ENCODE data around the gene MAST2.

The MAST2 gene

DNA sequence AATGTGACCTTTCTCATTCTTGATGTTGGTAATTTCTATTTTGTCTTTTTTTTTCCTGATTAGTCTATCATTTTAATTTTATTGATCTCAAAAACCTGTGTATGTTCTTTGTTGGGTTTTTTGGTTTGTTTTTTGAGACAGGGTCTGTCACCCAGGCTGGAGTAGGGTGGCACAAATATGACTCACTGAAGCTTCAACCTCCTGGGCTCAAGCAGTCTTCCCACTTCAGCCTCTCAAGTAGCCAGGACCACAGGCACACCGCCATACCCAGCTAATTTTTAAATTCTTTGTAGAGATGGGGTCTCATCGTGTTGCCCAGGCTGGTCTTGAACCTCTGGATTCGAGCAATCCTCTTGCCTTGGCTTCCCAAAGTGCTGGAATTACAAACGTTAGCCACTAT lies 183.8 kb downstream of the MAST2 start:
- Histone ChIP-seq H3K4me3 (ENCODE audit: low read depth, low read length) (no peak overlapping the region), H4K91ac (ENCODE audit: low read depth, low read length) (no peak overlapping the region), H3K36me3 (ENCODE audit: control insufficient read depth in 1 of 2, insufficient read depth in 2 of 2, low read length in 2 of 2) (no peaks in the 10 kb centered on the region), H3K79me1 (ENCODE audit: low read length) (no peaks in the 10 kb centered on the region), H3K4ac (ENCODE audit: low read depth, low read length) (no peak overlapping the region), H3K18ac (ENCODE audit: low read length) (no peak overlapping the region), H3K9ac (ENCODE audit: low read length) (no peak overlapping the region), H3K4me2 (ENCODE audit: low read length) (no peak overlapping the region), H4K8ac (ENCODE audit: low read depth, low read length) (no peak overlapping the region), H2BK5ac (ENCODE audit: low read depth, low read length, poor library complexity) (no peak overlapping the region), H2BK120ac (ENCODE audit: insufficient read depth, low read length, poor library complexity) (no peak overlapping the region), H3K27ac (ENCODE audit: low read depth, low read length) (no peak overlapping the region), H4K12ac (ENCODE audit: low read depth, low read length) (no peak overlapping the region), H2AFZ (ENCODE audit: insufficient read depth, low read length, poor library complexity) (no peak overlapping the region), H3K4me1 (ENCODE audit: control insufficient read depth in 1 of 2, insufficient read depth in 2 of 2, low read length in 2 of 2) (no peaks in the 10 kb centered on the region), H3K79me2 (ENCODE audit: control insufficient read depth, insufficient read depth, low read length, poor library complexity) (no peaks in the 10 kb centered on the region), H3K9me3 (ENCODE audit: insufficient read depth, low read depth, low read length) (no peaks in the 10 kb centered on the region), H2AK5ac (ENCODE audit: low read length) (no peak overlapping the region), H2BK12ac (ENCODE audit: low read length) (no peak overlapping the region), H3K14ac (ENCODE audit: low read length) (no peak overlapping the region), H3K23ac (ENCODE audit: low read length) (no peak overlapping the region), H3K27me3 (ENCODE audit: insufficient read depth, low read length) (no peaks in the 10 kb centered on the region)
- no CpG with 5 or more reads among the region's 4 CpGs for WGBS (ENCODE audit: extremely low coverage, insufficient coverage, insufficient read length)
- no peak for DNase-seq

DNA sequence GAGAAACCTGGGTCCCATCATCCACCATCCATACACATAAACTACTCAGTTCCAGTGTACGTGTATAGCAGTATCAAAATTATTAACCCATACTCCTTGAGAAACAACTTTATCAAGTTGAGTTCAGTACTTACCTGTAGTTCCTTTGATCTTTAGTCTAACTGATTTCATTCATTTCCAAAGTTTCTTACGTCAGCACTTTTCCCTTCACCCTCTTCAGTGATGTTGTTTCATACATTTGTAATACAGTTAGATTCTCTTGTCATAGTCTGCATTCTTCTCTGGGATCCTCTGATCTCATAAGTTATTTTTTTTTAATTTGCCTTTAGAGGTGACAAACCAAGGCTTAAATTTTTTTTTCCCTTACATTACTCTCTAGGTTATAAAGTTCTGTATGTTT lies 185.8 kb downstream of the MAST2 start:
- Histone ChIP-seq H3K23ac (ENCODE audit: low read length) (no peak overlapping the region), H3K14ac (ENCODE audit: low read length) (no peak overlapping the region), H4K91ac (ENCODE audit: low read depth, low read length) (no peak overlapping the region), H2BK12ac (ENCODE audit: low read length) (no peak overlapping the region), H3K4me2 (ENCODE audit: low read length) (no peak overlapping the region), H3K4me3 (ENCODE audit: low read depth, low read length) (no peak overlapping the region), H2AFZ (ENCODE audit: insufficient read depth, low read length, poor library complexity) (no peak overlapping the region), H3K79me2 (ENCODE audit: control insufficient read depth, insufficient read depth, low read length, poor library complexity) (no peaks in the 10 kb centered on the region), H4K8ac (ENCODE audit: low read depth, low read length) (no peak overlapping the region), H3K36me3 (ENCODE audit: control insufficient read depth in 1 of 2, insufficient read depth in 2 of 2, low read length in 2 of 2) (no peaks in the 10 kb centered on the region), H3K9me3 (ENCODE audit: insufficient read depth, low read depth, low read length) (no peaks in the 10 kb centered on the region), H3K27me3 (ENCODE audit: insufficient read depth, low read length) (no peaks in the 10 kb centered on the region), H2AK5ac (ENCODE audit: low read length) (no peak overlapping the region), H2BK120ac (ENCODE audit: insufficient read depth, low read length, poor library complexity) (no peak overlapping the region), H3K79me1 (ENCODE audit: low read length) (no peaks in the 10 kb centered on the region), H2BK5ac (ENCODE audit: low read depth, low read length, poor library complexity) (no peak overlapping the region), H4K12ac (ENCODE audit: low read depth, low read length) (no peak overlapping the region), H3K4me1 (ENCODE audit: control insufficient read depth in 1 of 2, insufficient read depth in 2 of 2, low read length in 2 of 2) (no peaks in the 10 kb centered on the region), H3K9ac (ENCODE audit: low read length) (no peak overlapping the region), H3K27ac (ENCODE audit: low read depth, low read length) (no peak overlapping the region), H3K18ac (ENCODE audit: low read length) (no peak overlapping the region), H3K4ac (ENCODE audit: low read depth, low read length) (no peak overlapping the region)
- WGBS (ENCODE audit: extremely low coverage, insufficient coverage, insufficient read length): no CpG with 5 or more reads among the region's 2 CpGs
- no peak for DNase-seq

DNA sequence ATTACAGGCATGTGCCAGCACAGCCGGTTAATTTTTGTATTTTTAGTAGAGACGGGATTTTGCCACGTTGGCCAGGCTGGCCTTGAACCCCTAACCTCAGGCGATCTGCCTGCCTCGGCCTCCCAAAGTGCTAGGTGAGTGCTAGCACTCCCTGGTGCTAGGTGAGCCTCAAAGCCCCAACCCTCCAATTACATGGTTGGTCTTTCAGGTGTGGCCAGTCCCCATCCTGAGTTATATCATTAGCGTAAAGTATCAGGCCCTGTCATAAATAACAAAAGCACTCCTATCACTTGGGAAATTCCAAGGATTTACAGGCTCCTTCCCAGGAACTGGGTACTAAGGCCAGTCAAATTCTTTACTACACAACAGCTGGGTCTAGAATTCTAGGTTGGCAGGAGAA lies 191.0 kb downstream of the MAST2 start:
- H3K4ac ChIP-seq (ENCODE audit: low read depth, low read length): no peak overlapping the region
- H3K9me3 ChIP-seq (ENCODE audit: insufficient read depth, low read depth, low read length): no peaks in the 10 kb centered on the region
- no peak overlapping the region for H2BK12ac ChIP-seq (ENCODE audit: low read length)
- no peaks in the 10 kb centered on the region for H3K79me2 ChIP-seq (ENCODE audit: control insufficient read depth, insufficient read depth, low read length, poor library complexity)
- H3K79me1 ChIP-seq (ENCODE audit: low read length): no peaks in the 10 kb centered on the region
- no peak overlapping the region for H2BK120ac ChIP-seq (ENCODE audit: insufficient read depth, low read length, poor library complexity)
- no peak overlapping the region for H3K4me2 ChIP-seq (ENCODE audit: low read length)
- no CpG with 5 or more reads among the region's 6 CpGs for WGBS (ENCODE audit: extremely low coverage, insufficient coverage, insufficient read length)
- H3K4me3 ChIP-seq (ENCODE audit: low read depth, low read length): no peak overlapping the region
- no peak overlapping the region for H2AK5ac ChIP-seq (ENCODE audit: low read length)
- H3K4me1 ChIP-seq (ENCODE audit: control insufficient read depth in 1 of 2, insufficient read depth in 2 of 2, low read length in 2 of 2): no peaks in the 10 kb centered on the region
- DNase-seq: no peak
- no peak overlapping the region for H4K8ac ChIP-seq (ENCODE audit: low read depth, low read length)
- no peak overlapping the region for H4K12ac ChIP-seq (ENCODE audit: low read depth, low read length)
- H3K9ac ChIP-seq (ENCODE audit: low read length): no peak overlapping the region
- H3K27me3 ChIP-seq (ENCODE audit: insufficient read depth, low read length): no peaks in the 10 kb centered on the region
- no peak overlapping the region for H2BK5ac ChIP-seq (ENCODE audit: low read depth, low read length, poor library complexity)
- no peak overlapping the region for H3K27ac ChIP-seq (ENCODE audit: low read depth, low read length)
- no peaks in the 10 kb centered on the region for H3K36me3 ChIP-seq (ENCODE audit: control insufficient read depth in 1 of 2, insufficient read depth in 2 of 2, low read length in 2 of 2)
- no peak overlapping the region for H2AFZ ChIP-seq (ENCODE audit: insufficient read depth, low read length, poor library complexity)
- no peak overlapping the region for H3K23ac ChIP-seq (ENCODE audit: low read length)
- no peak overlapping the region for H3K14ac ChIP-seq (ENCODE audit: low read length)
- H3K18ac ChIP-seq (ENCODE audit: low read length): no peak overlapping the region
- no peak overlapping the region for H4K91ac ChIP-seq (ENCODE audit: low read depth, low read length)

DNA sequence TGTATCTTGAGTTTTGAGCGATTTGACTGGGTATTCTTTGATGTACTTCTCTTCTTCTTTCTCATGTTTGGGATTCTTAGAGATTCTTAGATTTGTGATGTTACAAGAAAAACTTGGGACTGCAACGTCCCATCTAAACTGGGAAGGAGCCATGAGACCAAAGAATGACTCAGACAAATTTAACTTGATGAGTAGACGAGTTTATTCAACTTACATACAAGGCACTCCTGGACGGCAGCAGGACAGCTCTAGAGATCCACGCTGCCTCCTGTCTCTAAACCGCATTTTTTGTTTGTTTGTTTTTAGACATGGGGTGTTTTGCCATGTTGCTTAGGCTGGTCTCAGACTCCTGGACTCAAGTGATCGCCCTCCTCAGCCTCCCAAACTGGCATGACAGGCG lies 191.9 kb downstream of the MAST2 start:
- no peak overlapping the region for H2BK12ac ChIP-seq (ENCODE audit: low read length)
- no peak overlapping the region for H2AK5ac ChIP-seq (ENCODE audit: low read length)
- no peak overlapping the region for H3K4me3 ChIP-seq (ENCODE audit: low read depth, low read length)
- no peak overlapping the region for H3K23ac ChIP-seq (ENCODE audit: low read length)
- H3K9me3 ChIP-seq (ENCODE audit: insufficient read depth, low read depth, low read length): peaks cover 1% of the 10 kb centered on the region
- H3K27ac ChIP-seq (ENCODE audit: low read depth, low read length): no peak overlapping the region
- no peaks in the 10 kb centered on the region for H3K36me3 ChIP-seq (ENCODE audit: control insufficient read depth in 1 of 2, insufficient read depth in 2 of 2, low read length in 2 of 2)
- no peak overlapping the region for H4K91ac ChIP-seq (ENCODE audit: low read depth, low read length)
- H3K4me2 ChIP-seq (ENCODE audit: low read length): no peak overlapping the region
- DNase-seq: no peak
- no peak overlapping the region for H3K14ac ChIP-seq (ENCODE audit: low read length)
- WGBS (ENCODE audit: extremely low coverage, insufficient coverage, insufficient read length): no CpG with 5 or more reads among the region's 8 CpGs
- no peaks in the 10 kb centered on the region for H3K79me2 ChIP-seq (ENCODE audit: control insufficient read depth, insufficient read depth, low read length, poor library complexity)
- no peak overlapping the region for H3K9ac ChIP-seq (ENCODE audit: low read length)
- no peak overlapping the region for H2BK5ac ChIP-seq (ENCODE audit: low read depth, low read length, poor library complexity)
- H2AFZ ChIP-seq (ENCODE audit: insufficient read depth, low read length, poor library complexity): no peak overlapping the region
- H3K18ac ChIP-seq (ENCODE audit: low read length): no peak overlapping the region
- no peaks in the 10 kb centered on the region for H3K4me1 ChIP-seq (ENCODE audit: control insufficient read depth in 1 of 2, insufficient read depth in 2 of 2, low read length in 2 of 2)
- no peaks in the 10 kb centered on the region for H3K27me3 ChIP-seq (ENCODE audit: insufficient read depth, low read length)
- no peaks in the 10 kb centered on the region for H3K79me1 ChIP-seq (ENCODE audit: low read length)
- H4K12ac ChIP-seq (ENCODE audit: low read depth, low read length): no peak overlapping the region
- H3K4ac ChIP-seq (ENCODE audit: low read depth, low read length): no peak overlapping the region
- H4K8ac ChIP-seq (ENCODE audit: low read depth, low read length): no peak overlapping the region
- no peak overlapping the region for H2BK120ac ChIP-seq (ENCODE audit: insufficient read depth, low read length, poor library complexity)
